Lung (tissue), 12 donors: ENCODE measurements around the gene CCL18. TPM values are rescaled to one million over a fixed set of nuclear protein-coding genes. Genes with fewer than 3 reads are reported as not detected.

Experiments used
- ATAC-seq: fragments of 200-7000 bp; cut with Tn5 transposase; one replicate; pipeline ENCODE4 v1.9.1; 2020; ENCODE audit warnings: moderate number of reproducible peaks; ENCODE audit not compliant: insufficient read depth, low FRiP score
- DNase-seq, 3 donors: peaks; one replicate each; pipeline ENCODE4 v3.0.0-alpha.2; 2013 to 2017
- H3K27ac ChIP-seq, 2 donors: one replicate each; pipeline ENCODE4 v1.5.1; 2013; ENCODE audit warnings: mild to moderate bottlenecking in 2 of 2, moderate library complexity in 2 of 2, control low read depth in 1 of 2, inconsistent platforms in 1 of 2, low read depth in 1 of 2, low read length in 1 of 2
- H3K27me3 ChIP-seq, 3 donors: one replicate each; pipeline ENCODE4 v1.5.1; 2013; ENCODE audit warnings: low read length in 2 of 3; ENCODE audit not compliant: control insufficient read depth in 3 of 3, insufficient read depth in 3 of 3
- H3K36me3 ChIP-seq, 4 donors: one replicate each; pipeline ENCODE4 v1.5.1; 2013; ENCODE audit warnings: low read length in 4 of 4, mild to moderate bottlenecking in 1 of 4, moderate library complexity in 1 of 4; ENCODE audit not compliant: control insufficient read depth in 4 of 4, insufficient read depth in 4 of 4
- H3K4me1 ChIP-seq, 5 donors: one replicate each; pipeline ENCODE4 v1.5.1; 2013; ENCODE audit warnings: low read length in 5 of 5, mild to moderate bottlenecking in 2 of 5, moderate library complexity in 1 of 5; ENCODE audit not compliant: control insufficient read depth in 5 of 5, insufficient read depth in 5 of 5
- H3K4me3 ChIP-seq: one replicate; pipeline ENCODE4 v1.5.1; 2013; ENCODE audit warnings: mild to moderate bottlenecking, control low read depth, moderate library complexity
- H3K9ac ChIP-seq, 2 donors: one replicate each; pipeline ENCODE4 v1.5.1; 2013; ENCODE audit warnings: low read length in 2 of 2, control low read depth in 1 of 2; ENCODE audit not compliant: insufficient read depth in 1 of 2
- H3K9me3 ChIP-seq, 4 donors: one replicate each; pipeline ENCODE4 v1.5.1; 2013; ENCODE audit warnings: low read length in 3 of 4, mild to moderate bottlenecking in 1 of 4, moderate library complexity in 1 of 4; ENCODE audit not compliant: control insufficient read depth in 4 of 4, insufficient read depth in 3 of 4
- CTCF ChIP-seq: IDR thresholded peaks from 2 replicates; pipeline ENCODE4 v1.5.1; 2012; ENCODE audit warnings: mild to moderate bottlenecking; ENCODE audit errors: control extremely low read depth, extremely low read depth
- WGBS, 2 donors: extraction: QIAGEN DNeasy Blood & Tissue Kit; methylation state at CpG; one replicate each; pipeline ENCODE4 v1.1.7; 2013; 5-methylcytosine and 5-hydroxymethylcytosine counted together
- polyA plus RNA-seq, 2 donors: library from polyadenylated mRNA; stranded (reverse); fragments of 200-250 nt; gene quantifications; one replicate each; pipeline ENCODE4 v1.2.1, GENCODE V29; 2013
- total RNA-seq, 2 donors: library from RNA; depleted of rRNA in 1 of 2; stranded (reverse); fragments of >200 nt in 1 of 2; gene quantifications; one replicate each; pipeline ENCODE4 v1.2.1, GENCODE V29; 2014 to 2021
- donor health status: control.
- donor health status: control.
- donor health status: Bipolar disorder and iron deficiency.
- donor health status: healthy.
- donor health status: DM: yes; HTN: yes; CAD: no.

CCL18 gene
- total and polyA plus RNA-seq, 4 donors: 8.7 to 89.9 (median 58.6) TPM

GRCh38 chr17:36068524-36068923 lies 4.5 kb downstream of the CCL18 start:
- no peak for ATAC-seq
- TF ChIP-seq CTCF: no peak

GRCh38 chr17:36069136-36069535 lies 5.1 kb downstream of the CCL18 start:
- Histone ChIP-seq H3K4me3 (no peak overlapping the region), H3K36me3 (no peaks in the 10 kb centered on the region), H3K27ac (no peak overlapping the region), H3K4me1 (peaks cover 0 to 2% (median 0%) of the 10 kb centered on the region in 5 donors), H3K9ac (no peak overlapping the region), H3K27me3 (peaks cover 0 to 2% (median 0%) of the 10 kb centered on the region in 3 donors), H3K9me3 (no peaks in the 10 kb centered on the region)
- DNase-seq: no peak
- TF ChIP-seq CTCF: no peak
- no peak for ATAC-seq

More at GRCh38 chr17:36068524-36068923, 4.5 kb downstream of the CCL18 start:
- no peaks in the 10 kb centered on the region for H3K36me3 ChIP-seq
- no peaks in the 10 kb centered on the region for H3K27me3 ChIP-seq
- DNase-seq: no peak
- no peaks in the 10 kb centered on the region for H3K9me3 ChIP-seq
- H3K27ac ChIP-seq: no peak overlapping the region
- no peak overlapping the region for H3K9ac ChIP-seq
- no peak overlapping the region for H3K4me3 ChIP-seq
- 80 to 86% methylated on average over 3 of the region's 3 CpGs for WGBS, 2 donors
- peaks cover 0 to 2% (median 0%) of the 10 kb centered on the region in 5 donors for H3K4me1 ChIP-seq

- peaks cover 0 to 2% (median 0%) of the 10 kb centered on the region in 3 donors for H3K27me3 ChIP-seq
- H3K4me3 ChIP-seq: no peak overlapping the region
- H3K36me3 ChIP-seq: no peaks in the 10 kb centered on the region
- ATAC-seq: no peak
- H3K4me1 ChIP-seq: peaks cover 0 to 2% (median 0%) of the 10 kb centered on the region in 5 donors
- WGBS, 2 donors: 59 to 71% methylated on average over 3 of the region's 3 CpGs
- no peak overlapping the region for H3K27ac ChIP-seq
- no peak overlapping the region for H3K9ac ChIP-seq
- no peak for DNase-seq
- no peaks in the 10 kb centered on the region for H3K9me3 ChIP-seq
- TF ChIP-seq CTCF: no peak
Measured at GRCh38 chr17:36070427-36070826, 6.4 kb downstream of the CCL18 start.

GRCh38 chr17:36071751-36072150 lies 7.7 kb downstream of the CCL18 start:
- Histone ChIP-seq H3K27ac (no peak overlapping the region), H3K4me1 (peaks cover 0 to 2% (median 0%) of the 10 kb centered on the region in 5 donors), H3K4me3 (no peak overlapping the region), H3K9me3 (no peaks in the 10 kb centered on the region), H3K36me3 (no peaks in the 10 kb centered on the region), H3K9ac (no peak overlapping the region), H3K27me3 (peaks cover 0 to 2% (median 0%) of the 10 kb centered on the region in 3 donors)
- ATAC-seq: no peak
- no peak for DNase-seq
- WGBS, 2 donors: 72 to 91% methylated on average over 2 of the region's 2 CpGs
- no peak for TF ChIP-seq CTCF
